Activated naive CD4-positive, alpha-beta T cell treated with anti-CD3 and anti-CD28 coated beads for 36 hours (primary cell): ENCODE measurements around the gene DOHH. TPM values are rescaled to one million over a fixed set of nuclear protein-coding genes. Genes with fewer than 3 reads are reported as not detected.

ENCODE experiments used
- CTCF ChIA-PET: fragments of 350-600 bp; sonication (Branson Sonifier 250); formaldehyde crosslinking; loops from one replicate; lab custom pipeline; 2021; ENCODE audit warnings: antibody characterized with exemption; lab: Charles Lee
- DNase-seq: peaks from one replicate; pipeline ENCODE4 v3.0.0-alpha.2; 2020
- H3K27ac Mint-ChIP-seq: one replicate; pipeline ENCODE4 v1.8.0; 2021; ENCODE audit warnings: mild to moderate bottlenecking, mixed read lengths
- H3K27me3 Mint-ChIP-seq: one replicate; pipeline ENCODE4 v1.8.0; 2021; ENCODE audit warnings: low read depth, mixed read lengths
- H3K36me3 Mint-ChIP-seq: one replicate; pipeline ENCODE4 v1.8.0; 2021; ENCODE audit warnings: low read depth, mixed read lengths
- H3K4me1 Mint-ChIP-seq: one replicate; pipeline ENCODE4 v1.8.0; 2021; ENCODE audit warnings: low read depth, mixed read lengths
- H3K4me3 Mint-ChIP-seq: one replicate; pipeline ENCODE4 v1.8.0; 2021; ENCODE audit warnings: mild to moderate bottlenecking, moderate library complexity, mixed read lengths
- H3K9me3 Mint-ChIP-seq: one replicate; pipeline ENCODE4 v1.8.0; 2021; ENCODE audit warnings: mixed read lengths
- intact Hi-C: fragments of 100-400 bp; cut with micrococcal nuclease; formaldehyde crosslinking; loops from one replicate; pipeline ENCODE4 v1.15.1; 2023
- total RNA-seq, 2 experiments: library from RNA; stranded (reverse); gene quantifications; one replicate each; pipeline ENCODE4 v1.2.3, GENCODE V29; 2021

The DOHH gene
- total RNA-seq, 2 experiments from 2014 or later: 13.3 to 14.0 TPM

DNA sequence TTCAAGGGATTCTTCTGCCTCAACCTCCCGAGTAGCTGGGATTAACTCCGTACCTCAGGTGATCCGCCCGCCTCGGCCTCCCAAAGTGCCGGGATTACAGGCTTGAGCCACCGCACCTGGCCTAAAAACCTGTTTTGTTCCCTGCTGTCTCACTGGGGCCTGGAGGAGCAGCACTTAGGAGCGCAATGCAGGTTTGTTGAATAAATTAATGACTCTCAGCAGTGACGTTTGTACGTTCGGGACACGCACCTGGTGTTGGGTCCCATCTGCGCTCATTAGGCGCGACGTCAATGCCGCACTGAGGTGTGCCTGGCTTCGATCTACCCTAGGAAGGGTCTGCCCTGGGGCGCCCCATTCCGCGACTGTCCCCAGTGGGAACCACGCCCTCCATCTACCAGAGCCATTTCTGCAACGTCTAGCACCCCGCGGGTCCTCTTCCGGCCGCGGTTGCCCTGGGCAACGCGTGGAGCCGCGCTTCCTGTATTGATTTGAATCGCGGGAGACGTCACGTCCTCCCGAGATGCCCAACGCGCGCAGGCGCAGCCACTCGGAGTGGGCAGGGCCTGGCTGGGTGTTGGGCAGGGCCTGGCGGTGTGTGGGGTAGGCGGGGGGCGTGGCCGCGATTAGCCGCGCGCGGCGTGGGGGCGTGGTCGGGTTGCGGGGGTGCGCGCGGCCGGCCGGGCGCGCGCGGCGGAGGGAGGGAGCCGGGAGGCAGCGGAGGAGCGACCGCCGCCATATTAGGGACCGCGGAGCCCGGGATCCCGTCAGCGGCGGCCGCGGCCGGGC, 5.3 kb upstream of the DOHH start, which contains the start of gene FZR1:
Gene FZR1 (plus strand): TSS at position 714 of the 786 bp plus-strand sequence. CDS start 16,679 bp downstream, outside the sequence.
- CTCF ChIA-PET: interaction anchor here (1.1 kb wide), 1 partner anchor 20 kb away, joined by 3 read pairs; no protein-coding TSS in a partner anchor
- peak within 1 kb of the TSS; percentile 92 for H3K27ac Mint-ChIP-seq
- peaks cover 39% of the 10 kb centered on the region for H3K4me1 Mint-ChIP-seq
- H3K36me3 Mint-ChIP-seq: peaks cover 10% of the 10 kb centered on the region
- peak; percentile 99 for DNase-seq
- no peaks in the 10 kb centered on the region for H3K27me3 Mint-ChIP-seq
- H3K4me3 Mint-ChIP-seq: peak within 1 kb of the TSS; percentile 90
- no peaks in the 10 kb centered on the region for H3K9me3 Mint-ChIP-seq
- intact Hi-C loops: loop anchor here (1.0 to 5.0 kb wide), 6 partner anchors 51 to 967 kb away; partner anchors contain the start of genes HDGFL2, HMG20B, MFSD12 and ZBTB7A

DNA sequence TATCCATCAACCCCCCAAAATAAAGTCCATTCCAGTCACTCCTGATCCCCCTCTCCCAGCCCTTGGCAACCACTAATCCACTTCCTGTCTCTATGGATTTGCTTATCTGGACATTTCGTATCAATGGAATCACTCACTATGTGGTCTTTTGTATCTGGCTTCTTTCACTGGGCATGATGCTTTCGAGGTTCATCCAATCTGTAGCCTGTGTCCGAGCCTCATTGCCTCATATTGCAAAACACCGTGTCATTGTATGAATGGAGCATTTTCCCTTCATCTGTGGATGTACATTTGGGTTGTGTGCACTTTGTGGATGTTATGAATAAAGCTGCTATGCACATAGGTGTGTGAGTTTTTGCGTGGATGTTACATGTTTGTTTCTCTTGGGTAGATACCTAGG, 4.3 kb upstream of the DOHH start:
- CTCF ChIA-PET: interaction anchor here (1.1 kb wide), 2 partner anchors 13 to 19 kb away, joined by 3 read pairs; no protein-coding TSS in a partner anchor
- Mint-ChIP-seq H3K9me3 (no peaks in the 10 kb centered on the region), H3K27ac (no peak overlapping the region), H3K4me1 (peaks cover 38% of the 10 kb centered on the region), H3K4me3 (peak overlapping the region; percentile 90), H3K27me3 (no peaks in the 10 kb centered on the region), H3K36me3 (peaks cover 7% of the 10 kb centered on the region)
- intact Hi-C loops: loop anchor here (5.0 kb wide), 3 partner anchors 308 to 968 kb away; partner anchors contain the start of genes HDGFL2 and ZBTB7A
- no peak for DNase-seq

DNA sequence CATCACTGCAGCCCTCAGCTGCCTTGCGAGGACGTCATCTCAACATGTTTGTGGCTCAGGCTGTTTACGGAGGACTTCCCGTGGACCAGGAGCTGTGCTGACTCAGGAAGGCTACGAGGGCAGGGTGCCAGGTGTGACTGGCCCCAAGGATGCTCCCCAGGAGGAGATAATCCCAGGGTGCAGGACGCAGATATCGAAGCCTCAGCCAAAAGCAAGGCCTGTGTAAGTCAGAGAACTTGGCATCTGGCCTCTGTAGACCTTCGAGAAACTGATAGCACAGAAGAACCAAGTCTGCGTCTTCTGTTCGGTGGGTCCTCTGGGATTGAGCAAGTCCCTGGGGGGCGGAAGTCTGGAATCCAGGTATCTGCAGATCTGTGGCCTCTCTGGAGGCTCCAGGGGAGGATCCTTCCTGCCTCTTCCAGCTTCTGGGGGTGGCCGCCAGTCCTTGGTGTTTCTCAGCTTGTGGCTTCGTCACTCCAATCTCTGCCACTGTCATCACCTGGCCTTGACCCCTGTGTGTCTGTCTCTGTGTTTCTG, 2.6 kb upstream of the DOHH start:
- no peak for DNase-seq
- Mint-ChIP-seq H3K4me1 (peaks cover 34% of the 10 kb centered on the region), H3K27me3 (no peaks in the 10 kb centered on the region), H3K36me3 (peaks cover 5% of the 10 kb centered on the region), H3K4me3 (no peak overlapping the region), H3K27ac (no peak overlapping the region), H3K9me3 (no peaks in the 10 kb centered on the region)
- CTCF ChIA-PET: interaction anchor here (0.9 to 1.1 kb wide), 2 partner anchors 18 to 42 kb away, joined by 3 read pairs; no protein-coding TSS in a partner anchor
- intact Hi-C loops: no loop called here

DNA sequence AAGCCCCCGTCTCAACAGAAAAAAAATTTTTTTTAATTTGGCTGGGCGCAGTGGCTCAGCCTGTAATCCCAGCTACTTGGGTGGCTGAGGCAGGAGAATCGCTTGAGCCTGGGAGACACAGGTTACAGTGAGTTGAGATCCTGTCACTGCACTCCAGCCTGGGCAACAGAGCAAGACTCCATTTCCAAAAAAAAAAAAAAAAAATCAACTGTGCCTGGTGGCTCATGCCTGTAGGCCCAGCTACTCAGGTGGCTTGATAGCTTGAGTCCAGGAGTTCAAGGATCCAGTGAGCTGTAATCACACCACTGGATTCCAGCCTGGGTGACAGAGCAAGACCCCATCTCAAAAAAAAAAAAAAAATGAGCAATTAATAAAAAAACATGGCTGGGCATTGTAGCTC, 1.3 kb upstream of the DOHH start:
- Mint-ChIP-seq H3K4me1 (peaks cover 31% of the 10 kb centered on the region), H3K9me3 (no peaks in the 10 kb centered on the region), H3K27me3 (no peaks in the 10 kb centered on the region), H3K36me3 (peaks cover 5% of the 10 kb centered on the region), H3K4me3 (no peak overlapping the region), H3K27ac (no peak overlapping the region)
- CTCF ChIA-PET: interaction anchor here (0.6 to 1.2 kb wide), 3 partner anchors 57 to 197 kb away, joined by 3 to 5 read pairs (median 4); no protein-coding TSS in a partner anchor
- intact Hi-C loops: no loop called here
- DNase-seq: no peak

DNA sequence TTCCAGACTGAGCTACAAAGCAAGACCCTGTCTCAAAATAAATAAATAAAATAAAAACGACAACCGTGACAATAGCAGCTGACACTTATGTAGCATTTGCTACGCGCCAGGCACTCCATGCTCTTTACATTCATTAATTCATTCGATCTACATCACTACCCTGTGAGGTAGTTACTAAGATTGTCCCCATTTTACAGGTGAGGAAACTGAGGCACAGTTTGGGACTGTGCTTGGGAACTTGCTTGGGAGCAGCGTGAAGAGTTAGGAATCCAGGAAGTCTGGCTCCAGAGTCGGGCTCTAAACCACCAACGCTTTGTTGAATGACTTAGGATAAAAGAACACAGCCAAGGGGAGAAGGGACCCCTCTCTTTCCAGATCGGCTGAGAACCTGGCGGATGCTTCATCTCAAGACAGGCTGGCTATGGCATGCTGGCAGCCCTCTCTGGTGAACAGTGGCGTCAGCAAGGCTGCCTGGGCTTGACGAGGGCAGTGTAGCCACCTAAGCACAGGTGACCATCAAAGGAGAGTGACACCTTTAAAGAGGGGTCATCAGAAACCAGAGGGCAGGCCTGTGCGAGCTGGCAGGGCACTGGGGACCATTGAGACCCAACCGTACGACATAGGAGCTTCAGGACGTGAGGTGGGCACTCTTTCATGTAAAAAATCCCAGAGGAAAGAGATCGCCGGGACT, 591 bp downstream of the DOHH start:
- no peaks in the 10 kb centered on the region for H3K27me3 Mint-ChIP-seq
- peak overlapping the region; percentile 92 for H3K27ac Mint-ChIP-seq
- H3K36me3 Mint-ChIP-seq: peaks cover 18% of the 10 kb centered on the region
- intact Hi-C loops: no loop called here
- H3K9me3 Mint-ChIP-seq: no peaks in the 10 kb centered on the region
- H3K4me3 Mint-ChIP-seq: peak overlapping the region; percentile 88
- H3K4me1 Mint-ChIP-seq: peaks cover 32% of the 10 kb centered on the region
- CTCF ChIA-PET: interaction anchor here (0.9 kb wide), 1 partner anchor 15 kb away, joined by 4 read pairs; no protein-coding TSS in a partner anchor
- no peak for DNase-seq

DNA sequence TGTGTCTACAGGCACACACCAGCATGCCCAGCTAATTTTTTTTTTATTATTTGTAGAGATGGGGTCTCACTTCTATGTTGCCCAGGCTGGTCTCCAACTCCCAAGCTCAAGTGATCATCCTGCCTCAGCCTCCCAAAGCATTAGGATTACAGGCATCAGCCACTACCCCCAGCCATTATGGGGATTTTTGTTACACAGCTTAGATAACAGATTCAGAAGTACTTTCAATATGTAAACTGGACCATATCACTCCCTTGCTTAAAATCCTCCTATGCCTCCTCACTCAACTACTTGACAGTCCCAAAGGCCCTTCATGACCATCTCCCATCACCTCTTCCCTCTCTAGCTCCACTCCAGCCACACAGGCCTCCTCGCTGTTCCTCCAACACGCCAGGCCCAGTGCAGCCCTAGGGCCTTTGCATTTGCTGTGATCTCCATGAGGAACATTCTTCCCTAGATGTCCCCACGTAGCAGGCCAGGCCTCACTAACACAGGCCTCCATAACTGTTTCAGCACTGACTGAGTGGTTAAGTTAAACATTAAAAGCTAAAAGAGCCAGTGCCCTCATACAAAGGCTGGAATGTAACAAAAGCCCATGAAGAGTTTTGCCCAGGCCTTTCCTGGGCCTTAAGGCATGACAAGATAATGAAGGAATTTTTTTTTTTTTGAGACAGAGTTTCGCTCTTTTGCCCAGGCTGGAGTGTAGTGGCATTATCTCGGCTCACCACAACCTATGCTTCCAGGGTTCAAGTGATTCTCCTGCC, 2.5 kb downstream of the DOHH start:
- Mint-ChIP-seq H3K27me3 (no peaks in the 10 kb centered on the region), H3K36me3 (peaks cover 22% of the 10 kb centered on the region), H3K9me3 (no peaks in the 10 kb centered on the region), H3K27ac (no peak overlapping the region), H3K4me3 (no peak overlapping the region), H3K4me1 (peaks cover 38% of the 10 kb centered on the region)
- no peak for DNase-seq
- intact Hi-C loops: no loop called here
- CTCF ChIA-PET: interaction anchor here (0.6 to 0.8 kb wide), 3 partner anchors 174 to 355 kb away, joined by 3 to 6 read pairs (median 3); no protein-coding TSS in a partner anchor

DNA sequence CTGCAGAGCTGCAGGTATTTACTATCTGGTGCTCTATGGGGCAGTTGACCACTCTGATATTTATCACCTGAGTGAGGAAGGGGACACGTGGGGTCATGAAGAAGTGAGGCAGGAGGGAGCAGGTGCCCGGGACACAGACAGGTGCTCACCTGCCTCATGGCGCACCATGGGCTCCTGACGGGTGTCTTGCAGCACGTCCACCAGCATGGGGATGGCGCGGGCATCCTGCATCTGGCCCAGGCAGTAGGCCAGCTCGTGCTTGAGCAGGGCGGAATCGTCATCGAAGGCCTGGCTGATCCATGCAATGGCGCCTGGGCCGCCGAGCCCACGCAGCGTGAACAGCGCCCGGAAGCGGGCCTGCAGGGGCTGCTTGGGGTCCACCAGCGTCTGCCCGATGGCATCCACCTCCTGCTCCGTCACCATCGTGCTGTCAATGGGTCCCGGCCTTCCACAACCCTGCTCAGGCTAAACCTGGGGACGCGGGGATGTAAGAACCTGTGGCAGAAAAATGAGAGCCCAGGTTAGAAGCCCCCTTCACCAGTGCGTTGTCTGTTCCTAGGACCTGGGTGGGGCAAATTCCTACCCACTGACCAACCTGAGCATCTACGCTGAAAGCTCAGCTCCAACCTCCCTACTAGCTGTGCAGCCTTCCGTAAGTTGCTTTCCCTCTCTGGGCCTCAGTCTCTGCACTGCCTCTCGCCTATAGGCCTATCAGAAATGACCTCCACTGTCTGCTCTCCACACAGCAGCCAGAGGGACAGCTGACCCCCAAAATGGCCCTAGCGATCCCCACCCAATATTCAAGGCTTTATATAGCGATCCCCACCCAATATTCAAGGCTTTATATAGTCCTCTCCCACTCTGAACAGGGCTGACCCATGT, 3.8 kb downstream of the DOHH start:
- intact Hi-C loops: no loop called here
- no peaks in the 10 kb centered on the region for H3K9me3 Mint-ChIP-seq
- no peak overlapping the region for H3K4me3 Mint-ChIP-seq
- H3K4me1 Mint-ChIP-seq: peaks cover 38% of the 10 kb centered on the region
- peaks cover 28% of the 10 kb centered on the region for H3K36me3 Mint-ChIP-seq
- CTCF ChIA-PET: interaction anchor here (0.6 kb wide), 1 partner anchor 191 kb away, joined by 3 read pairs; no protein-coding TSS in a partner anchor
- H3K27me3 Mint-ChIP-seq: no peaks in the 10 kb centered on the region
- DNase-seq: no peak
- H3K27ac Mint-ChIP-seq: no peak overlapping the region

DNA sequence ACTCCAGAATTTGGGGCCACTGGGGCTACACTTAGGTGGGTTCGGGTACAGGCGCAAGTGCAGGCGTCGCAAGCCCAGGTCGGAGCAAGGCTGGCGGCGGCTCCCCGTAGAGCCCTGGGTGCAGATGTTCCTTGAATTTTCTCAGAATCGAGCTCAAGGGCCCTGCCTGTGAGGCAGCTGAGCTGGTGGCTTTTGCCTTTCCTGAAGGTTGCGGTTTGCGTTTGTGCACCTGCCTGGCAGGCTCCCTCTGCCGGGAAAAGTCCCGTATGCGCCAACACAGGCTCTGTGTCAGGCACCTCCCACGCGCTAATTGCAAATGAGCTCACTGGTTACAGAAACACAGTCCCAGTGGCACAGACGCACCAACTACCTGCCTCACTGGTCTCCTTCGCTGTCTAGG, 5.9 kb downstream of the DOHH start:
- DNase-seq: peak; percentile 91
- CTCF ChIA-PET: interaction anchor here (0.6 to 2.1 kb wide), 8 partner anchors 9 to 963 kb away, joined by 3 to 19 read pairs (median 4); no protein-coding TSS in a partner anchor

DNA sequence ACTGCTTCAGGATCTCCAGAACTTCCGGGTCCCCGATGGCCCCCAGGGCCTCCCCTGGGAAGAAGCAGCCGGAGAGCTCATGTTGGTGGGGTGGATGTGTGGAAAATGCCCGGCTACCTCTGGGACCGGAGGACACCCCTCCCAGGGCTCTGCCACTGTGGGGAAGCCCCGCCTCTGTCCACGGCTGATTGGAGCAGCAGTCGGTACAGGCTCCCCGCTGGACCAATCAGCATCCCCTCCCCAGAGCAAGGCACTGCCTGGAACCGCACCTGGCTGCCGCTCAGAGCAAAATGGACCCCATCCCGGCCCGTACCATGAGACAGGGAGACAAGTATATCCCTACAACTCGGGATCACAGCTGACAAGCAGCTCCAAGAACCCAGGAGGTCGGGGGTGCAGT, 6.4 kb downstream of the DOHH start:
- H3K9me3 Mint-ChIP-seq: no peaks in the 10 kb centered on the region
- H3K27me3 Mint-ChIP-seq: no peaks in the 10 kb centered on the region
- peak overlapping the region; percentile 45 for H3K4me3 Mint-ChIP-seq
- peaks cover 25% of the 10 kb centered on the region for H3K4me1 Mint-ChIP-seq
- intact Hi-C loops: no loop called here
- H3K27ac Mint-ChIP-seq: peak overlapping the region; percentile 86
- peaks cover 28% of the 10 kb centered on the region for H3K36me3 Mint-ChIP-seq
- DNase-seq: peak; percentile 75
- CTCF ChIA-PET: interaction anchor here (0.6 to 2.1 kb wide), 4 partner anchors 9 to 74 kb away, joined by 5 to 19 read pairs (median 6); no protein-coding TSS in a partner anchor

More for the DNA sequence above, 5.9 kb downstream of the DOHH start:
- Mint-ChIP-seq H3K4me3 (peak overlapping the region; percentile 45), H3K9me3 (no peaks in the 10 kb centered on the region), H3K36me3 (peaks cover 28% of the 10 kb centered on the region), H3K27me3 (no peaks in the 10 kb centered on the region), H3K27ac (peak overlapping the region; percentile 86), H3K4me1 (peaks cover 28% of the 10 kb centered on the region)
- intact Hi-C loops: no loop called here

DNA sequence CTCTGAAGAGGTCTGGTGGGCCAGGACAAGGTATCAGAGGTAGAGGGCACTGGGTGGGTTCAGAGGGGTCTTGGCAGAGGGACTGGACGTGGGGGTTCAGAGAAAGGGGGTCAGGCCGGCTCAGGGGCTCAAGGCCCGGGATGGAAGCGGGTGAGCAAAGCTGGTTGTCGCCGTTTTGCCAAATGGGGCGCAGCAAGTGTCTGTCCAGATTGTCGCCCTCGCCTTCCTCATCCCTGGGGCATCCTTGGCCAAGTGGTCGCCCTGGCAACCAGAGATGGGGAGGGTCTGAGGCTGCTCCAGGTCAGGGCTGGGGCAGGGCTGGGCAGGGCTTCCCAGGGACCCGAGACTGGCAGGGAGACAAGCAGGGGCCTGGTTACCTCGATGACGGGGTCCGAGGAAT, 6.8 kb downstream of the DOHH start:
- no peak overlapping the region for H3K4me3 Mint-ChIP-seq

More for the DNA sequence above, 6.8 kb downstream of the DOHH start:
- DNase-seq: no peak
- H3K9me3 Mint-ChIP-seq: no peaks in the 10 kb centered on the region
- peaks cover 28% of the 10 kb centered on the region for H3K36me3 Mint-ChIP-seq
- H3K4me1 Mint-ChIP-seq: peaks cover 21% of the 10 kb centered on the region
- H3K27ac Mint-ChIP-seq: peak overlapping the region; percentile 47
- no peaks in the 10 kb centered on the region for H3K27me3 Mint-ChIP-seq
- intact Hi-C loops: no loop called here
- CTCF ChIA-PET: interaction anchor here (1.2 to 2.1 kb wide), 4 partner anchors 9 to 24 kb away, joined by 4 to 19 read pairs (median 5); no protein-coding TSS in a partner anchor
